ENCODE measurements around the gene PIBF1. TPM values are rescaled to one million over a fixed set of nuclear protein-coding genes. Genes with fewer than 3 reads are reported as not detected.
A peak's percentile ranks its signal among the peaks of the same experiment; 100 is the strongest.

The PIBF1 gene
- total RNA-seq, 1 donor from 2014 or later = 44.8 TPM

GRCh38 chr13:73057284-73058063 is 275.5 kb downstream of the PIBF1 start:
- TF ChIP-seq EZH2 (IDR thresholded peaks at IDR 0.05) = no peak
- TF ChIP-seq EZH2phosphoT487 (IDR thresholded peaks at IDR 0.05) = no peak
- TF ChIP-seq, protein P1, sequence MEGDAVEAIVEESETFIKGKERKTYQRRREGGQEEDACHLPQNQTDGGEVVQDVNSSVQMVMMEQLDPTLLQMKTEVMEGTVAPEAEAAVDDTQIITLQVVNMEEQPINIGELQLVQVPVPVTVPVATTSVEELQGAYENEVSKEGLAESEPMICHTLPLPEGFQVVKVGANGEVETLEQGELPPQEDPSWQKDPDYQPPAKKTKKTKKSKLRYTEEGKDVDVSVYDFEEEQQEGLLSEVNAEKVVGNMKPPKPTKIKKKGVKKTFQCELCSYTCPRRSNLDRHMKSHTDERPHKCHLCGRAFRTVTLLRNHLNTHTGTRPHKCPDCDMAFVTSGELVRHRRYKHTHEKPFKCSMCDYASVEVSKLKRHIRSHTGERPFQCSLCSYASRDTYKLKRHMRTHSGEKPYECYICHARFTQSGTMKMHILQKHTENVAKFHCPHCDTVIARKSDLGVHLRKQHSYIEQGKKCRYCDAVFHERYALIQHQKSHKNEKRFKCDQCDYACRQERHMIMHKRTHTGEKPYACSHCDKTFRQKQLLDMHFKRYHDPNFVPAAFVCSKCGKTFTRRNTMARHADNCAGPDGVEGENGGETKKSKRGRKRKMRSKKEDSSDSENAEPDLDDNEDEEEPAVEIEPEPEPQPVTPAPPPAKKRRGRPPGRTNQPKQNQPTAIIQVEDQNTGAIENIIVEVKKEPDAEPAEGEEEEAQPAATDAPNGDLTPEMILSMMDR (IDR thresholded peaks at IDR 0.05) = no peak
- Histone ChIP-seq H3K36me3 (no peaks in the 10 kb centered on the region), H3K79me2 (ENCODE audit: low read depth) (no peaks in the 10 kb centered on the region), H3K27me3 (peaks cover 61% of the 10 kb centered on the region), H3K9me3 (ENCODE audit: low read depth) (no peaks in the 10 kb centered on the region), H2AFZ (replicated peaks) (no peak overlapping the region), H4K20me1 (ENCODE audit: low read depth) (peaks cover 6% of the 10 kb centered on the region), H3K4me1 (no peaks in the 10 kb centered on the region), H3F3A (ENCODE audit: low read depth) (no peaks in the 10 kb centered on the region), H3K4me3 (no peak overlapping the region), H3K4me2 (peak overlapping the region; percentile 95), H3K9ac (no peak overlapping the region), H3K27ac (no peak overlapping the region)
- Mint-ChIP-seq H3K4me1 (peaks cover 32% of the 10 kb centered on the region), H3K27me3 (ENCODE audit: insufficient read depth, low read depth) (peaks cover 32% of the 10 kb centered on the region), H3K27ac (no peak overlapping the region), H3K4me3 (peak overlapping the region; percentile 92), H3K36me3 (no peaks in the 10 kb centered on the region), H3K9me3 (no peaks in the 10 kb centered on the region)
- no peak for DNase-seq (ENCODE audit: low spot score)

GRCh38 chr13:73058064-73058313 is 276.1 kb downstream of the PIBF1 start:
- Mint-ChIP-seq H3K27ac (no peak overlapping the region), H3K9me3 (no peaks in the 10 kb centered on the region), H3K27me3 (ENCODE audit: insufficient read depth, low read depth) (peaks cover 31% of the 10 kb centered on the region), H3K4me1 (peaks cover 33% of the 10 kb centered on the region), H3K4me3 (peak overlapping the region; percentile 92), H3K36me3 (no peaks in the 10 kb centered on the region)
- H3K36me3 ChIP-seq = no peaks in the 10 kb centered on the region
- H3K4me3 ChIP-seq = peak overlapping the region; percentile 64
- no peak for DNase-seq (ENCODE audit: low spot score)
- no peaks in the 10 kb centered on the region for H3K4me1 ChIP-seq
- H3K4me2 ChIP-seq = peak overlapping the region; percentile 95
- no peaks in the 10 kb centered on the region for H3K79me2 ChIP-seq (ENCODE audit: low read depth)
- H3K27me3 ChIP-seq = peaks cover 66% of the 10 kb centered on the region
- H3K9ac ChIP-seq = no peak overlapping the region
- H4K20me1 ChIP-seq (ENCODE audit: low read depth) = peaks cover 6% of the 10 kb centered on the region
- no peak overlapping the region for H3K27ac ChIP-seq
- no peaks in the 10 kb centered on the region for H3K9me3 ChIP-seq (ENCODE audit: low read depth)
- no peaks in the 10 kb centered on the region for H3F3A ChIP-seq (ENCODE audit: low read depth)
- TF ChIP-seq EZH2 (IDR thresholded peaks at IDR 0.05) (no peak), EZH2phosphoT487 (IDR thresholded peaks at IDR 0.05) (no peak)
- TF ChIP-seq, protein P1 (IDR thresholded peaks at IDR 0.05) = no peak
- no peak overlapping the region for H2AFZ ChIP-seq (replicated peaks)

GRCh38 chr13:73058432-73058735 is 276.5 kb downstream of the PIBF1 start:
- Mint-ChIP-seq H3K9me3 (no peaks in the 10 kb centered on the region), H3K4me3 (peak overlapping the region; percentile 92), H3K36me3 (no peaks in the 10 kb centered on the region), H3K27me3 (ENCODE audit: insufficient read depth, low read depth) (peaks cover 30% of the 10 kb centered on the region), H3K4me1 (peaks cover 33% of the 10 kb centered on the region), H3K27ac (no peak overlapping the region)
- no peak for DNase-seq (ENCODE audit: low spot score)
- no peak overlapping the region for H3K27ac ChIP-seq
- H3K4me3 ChIP-seq = peak overlapping the region; percentile 64
- H3K4me2 ChIP-seq = peak overlapping the region; percentile 95
- H3F3A ChIP-seq (ENCODE audit: low read depth) = no peaks in the 10 kb centered on the region
- H3K79me2 ChIP-seq (ENCODE audit: low read depth) = no peaks in the 10 kb centered on the region
- peaks cover 70% of the 10 kb centered on the region for H3K27me3 ChIP-seq
- H3K4me1 ChIP-seq = no peaks in the 10 kb centered on the region
- H2AFZ ChIP-seq (replicated peaks) = peak overlapping the region; percentile 62
- H4K20me1 ChIP-seq (ENCODE audit: low read depth) = peaks cover 6% of the 10 kb centered on the region
- TF ChIP-seq, protein P1 (IDR thresholded peaks at IDR 0.05) = no peak
- TF ChIP-seq EZH2phosphoT487 (IDR thresholded peaks at IDR 0.05) = no peak
- no peak for TF ChIP-seq EZH2 (IDR thresholded peaks at IDR 0.05)
- no peaks in the 10 kb centered on the region for H3K36me3 ChIP-seq
- H3K9me3 ChIP-seq (ENCODE audit: low read depth) = no peaks in the 10 kb centered on the region
- H3K9ac ChIP-seq = no peak overlapping the region
